ENCODE data around the gene HSPA14.

GRCh38 chr10:14878266-14879123, 40.4 kb downstream of the HSPA14 start, which contains the start of gene SUV39H2:
- TF ChIP-seq CTCF (IDR thresholded peaks at IDR 0.05; ENCODE audit: insufficient read depth, low read length, poor library complexity, severe bottlenecking) (no peak), EZH2phosphoT487 (conservative IDR thresholded peaks at IDR 0.05; ENCODE audit: low read length) (no peak)

Measured in SU-DHL-6 (cell line).